ENCODE measurements around the gene KIRREL2. TPM values are rescaled to one million over a fixed set of nuclear protein-coding genes. Genes with fewer than 3 reads are reported as not detected.
A peak's percentile ranks its signal among the peaks of the same experiment; 100 is the strongest.
"Not testable (repeated sequence)": the region's sequence is repeated elsewhere in the genome, so short reads cannot be mapped to it uniquely, and the experiment has no call there.

KIRREL2 gene
- total RNA-seq, 1 donor from 2014 or later = not detected

DNA sequence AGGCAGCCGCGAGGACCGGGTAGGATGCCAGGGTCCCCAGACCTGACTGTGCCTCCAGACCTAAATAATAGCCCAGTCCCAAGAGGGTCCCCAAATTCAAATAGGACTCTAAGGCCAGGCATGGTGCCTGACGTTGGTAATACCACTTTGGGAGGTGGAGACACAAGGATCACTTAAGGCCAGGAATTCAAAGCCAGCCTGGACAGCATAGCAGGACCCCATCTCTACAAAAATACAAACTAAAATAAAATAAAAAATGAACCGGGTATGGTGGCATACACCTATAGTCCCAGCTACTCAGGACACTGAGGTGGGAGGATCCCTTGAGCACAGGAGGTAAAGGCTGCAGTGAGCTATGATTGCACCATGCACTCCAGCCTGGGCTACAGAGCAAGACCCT, 6.3 kb downstream of the KIRREL2 start:
- no peaks in the 10 kb centered on the region for H3K4me1 ChIP-seq
- no peaks in the 10 kb centered on the region for H3K36me3 ChIP-seq
- H3K9me3 ChIP-seq = no peaks in the 10 kb centered on the region
- H3K27ac ChIP-seq = no peak overlapping the region
- no peak overlapping the region for H3K4me3 ChIP-seq
- intact Hi-C loops (cut with DNase I) = no loop called here
- H3K27me3 ChIP-seq = no peaks in the 10 kb centered on the region
- DNase-seq (ENCODE audit: extremely low spot score in 2 of 2) = no peak
- no peak for TF ChIP-seq POLR2A (IDR thresholded peaks at IDR 0.05)
- TF ChIP-seq POLR2AphosphoS5 (IDR thresholded peaks at IDR 0.05; ENCODE audit: insufficient read depth in 1 of 2, low read depth in 1 of 2) = no peak
- TF ChIP-seq, protein P1, sequence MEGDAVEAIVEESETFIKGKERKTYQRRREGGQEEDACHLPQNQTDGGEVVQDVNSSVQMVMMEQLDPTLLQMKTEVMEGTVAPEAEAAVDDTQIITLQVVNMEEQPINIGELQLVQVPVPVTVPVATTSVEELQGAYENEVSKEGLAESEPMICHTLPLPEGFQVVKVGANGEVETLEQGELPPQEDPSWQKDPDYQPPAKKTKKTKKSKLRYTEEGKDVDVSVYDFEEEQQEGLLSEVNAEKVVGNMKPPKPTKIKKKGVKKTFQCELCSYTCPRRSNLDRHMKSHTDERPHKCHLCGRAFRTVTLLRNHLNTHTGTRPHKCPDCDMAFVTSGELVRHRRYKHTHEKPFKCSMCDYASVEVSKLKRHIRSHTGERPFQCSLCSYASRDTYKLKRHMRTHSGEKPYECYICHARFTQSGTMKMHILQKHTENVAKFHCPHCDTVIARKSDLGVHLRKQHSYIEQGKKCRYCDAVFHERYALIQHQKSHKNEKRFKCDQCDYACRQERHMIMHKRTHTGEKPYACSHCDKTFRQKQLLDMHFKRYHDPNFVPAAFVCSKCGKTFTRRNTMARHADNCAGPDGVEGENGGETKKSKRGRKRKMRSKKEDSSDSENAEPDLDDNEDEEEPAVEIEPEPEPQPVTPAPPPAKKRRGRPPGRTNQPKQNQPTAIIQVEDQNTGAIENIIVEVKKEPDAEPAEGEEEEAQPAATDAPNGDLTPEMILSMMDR (IDR thresholded peaks at IDR 0.05) = no peak

DNA sequence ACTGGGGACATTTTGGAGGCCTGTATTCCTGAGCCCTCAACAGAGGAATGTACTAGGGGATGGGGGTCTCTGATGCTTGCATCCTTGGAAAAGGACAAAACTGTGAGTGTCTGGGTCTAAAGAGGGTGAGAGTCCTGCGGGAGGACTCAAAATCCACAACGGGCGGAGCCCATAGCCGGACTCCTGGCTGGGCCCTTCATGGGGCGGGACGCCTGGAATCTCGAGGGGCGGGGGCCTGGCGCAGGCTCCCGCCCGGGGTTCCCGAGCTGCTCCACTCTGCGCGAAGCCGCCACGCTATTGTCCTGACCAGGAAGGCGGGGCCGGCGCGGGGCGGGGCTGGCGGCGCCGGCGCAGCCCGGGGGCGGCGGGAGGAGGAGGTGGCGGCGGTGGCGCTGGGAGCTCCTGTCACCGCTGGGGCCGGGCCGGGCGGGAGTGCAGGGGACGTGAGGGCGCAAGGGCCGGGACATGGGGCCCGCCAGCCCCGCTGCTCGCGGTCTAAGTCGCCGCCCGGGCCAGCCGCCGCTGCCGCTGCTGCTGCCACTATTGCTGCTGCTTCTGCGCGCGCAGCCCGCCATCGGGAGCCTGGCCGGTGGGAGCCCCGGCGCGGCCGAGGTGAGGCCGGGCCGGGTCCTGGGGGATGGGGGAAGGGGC, 11.6 kb downstream of the KIRREL2 start, which contains the start of gene APLP1:
TSS of gene APLP1 (plus strand) at position 403 of the 651 bp plus-strand sequence. CDS start at position 466, 63 bp downstream.
- peaks cover 18% of the 10 kb centered on the region for H3K4me1 ChIP-seq
- no peak for DNase-seq (ENCODE audit: extremely low spot score in 2 of 2)
- H3K36me3 ChIP-seq = no peaks in the 10 kb centered on the region
- intact Hi-C loops (cut with DNase I) = no loop called here
- H3K27me3 ChIP-seq = no peaks in the 10 kb centered on the region
- no peaks in the 10 kb centered on the region for H3K9me3 ChIP-seq
- peak within 1 kb of the TSS; percentile 43 to 64 for H3K4me3 ChIP-seq
- no peak within 1 kb of the TSS for H3K27ac ChIP-seq
- no peak for TF ChIP-seq POLR2AphosphoS5 (IDR thresholded peaks at IDR 0.05; ENCODE audit: insufficient read depth in 1 of 2, low read depth in 1 of 2)
- TF ChIP-seq, protein P1 (IDR thresholded peaks at IDR 0.05) = no peak
- TF ChIP-seq POLR2A (IDR thresholded peaks at IDR 0.05) = no peak

DNA sequence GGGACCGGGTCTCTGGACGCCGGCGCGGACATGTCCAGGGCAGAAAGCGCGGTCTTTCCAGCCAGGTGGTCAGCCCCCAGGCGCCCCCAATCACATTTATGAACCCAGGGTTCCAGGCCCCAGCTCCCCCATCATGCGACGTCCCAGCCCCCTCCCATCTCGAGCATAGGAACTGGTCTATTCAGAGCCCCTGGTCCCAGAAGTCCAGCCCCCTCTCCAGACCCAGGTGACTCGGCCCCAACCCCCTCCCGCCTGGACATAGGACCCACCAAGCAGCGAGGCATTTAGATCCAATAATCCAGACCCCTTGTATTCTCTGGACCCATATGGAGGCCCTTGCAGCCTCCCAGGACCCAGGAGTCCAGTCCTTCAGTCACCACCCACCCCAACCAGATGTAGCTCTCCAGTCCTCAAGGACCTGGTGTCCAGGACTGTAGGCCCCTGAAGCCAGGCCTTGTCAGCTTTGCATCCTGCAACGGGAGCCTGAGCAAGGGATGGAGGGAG, 12.2 kb downstream of the KIRREL2 start:
- Histone ChIP-seq H3K9me3 (no peaks in the 10 kb centered on the region), H3K27me3 (no peaks in the 10 kb centered on the region), H3K4me1 (peaks cover 18% of the 10 kb centered on the region), H3K27ac (no peak overlapping the region), H3K4me3 (peak overlapping the region; percentile 43 to 64), H3K36me3 (no peaks in the 10 kb centered on the region)
- DNase-seq (ENCODE audit: extremely low spot score in 2 of 2) = no peak
- TF ChIP-seq POLR2AphosphoS5 (IDR thresholded peaks at IDR 0.05; ENCODE audit: insufficient read depth in 1 of 2, low read depth in 1 of 2) (no peak), POLR2A (IDR thresholded peaks at IDR 0.05) (no peak)
- TF ChIP-seq, protein P1 (IDR thresholded peaks at IDR 0.05) = no peak
- intact Hi-C loops (cut with DNase I) = no loop called here

DNA sequence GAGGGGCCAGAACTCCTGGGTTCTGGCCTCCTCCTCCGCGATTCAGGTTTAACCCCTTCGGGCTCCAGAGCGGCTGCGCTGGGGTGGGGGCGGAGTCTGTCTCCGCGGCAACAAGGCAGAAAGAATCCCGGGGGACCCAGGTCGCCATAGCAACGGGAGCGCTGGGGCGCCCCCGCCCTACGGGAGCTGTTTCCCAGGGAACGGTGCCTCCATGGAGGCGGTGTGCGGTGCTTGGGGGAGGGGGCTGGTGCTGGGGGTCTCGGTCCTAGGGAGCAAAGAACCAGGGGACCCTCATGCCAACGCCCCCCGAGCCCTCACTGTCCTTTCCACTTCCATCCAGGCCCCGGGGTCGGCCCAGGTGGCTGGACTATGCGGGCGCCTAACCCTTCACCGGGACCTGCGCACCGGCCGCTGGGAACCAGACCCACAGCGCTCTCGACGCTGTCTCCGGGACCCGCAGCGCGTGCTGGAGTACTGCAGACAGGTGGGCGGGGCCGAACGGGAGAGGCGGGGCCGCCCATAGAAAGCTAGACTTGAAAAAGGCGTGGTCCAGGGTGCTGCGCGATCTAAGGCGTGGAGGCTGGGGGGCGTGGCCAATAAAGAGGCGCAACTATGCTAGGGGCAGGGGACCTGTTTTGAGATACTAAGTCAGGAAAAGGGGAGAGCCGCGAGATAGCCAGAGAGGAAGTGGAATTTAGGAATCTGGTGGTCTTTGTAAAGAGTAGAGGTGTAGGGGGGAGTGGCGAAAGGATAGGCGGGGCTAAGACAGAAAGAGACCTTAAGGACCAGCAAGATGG, 12.8 kb downstream of the KIRREL2 start:
- H3K36me3 ChIP-seq = no peaks in the 10 kb centered on the region
- no peaks in the 10 kb centered on the region for H3K27me3 ChIP-seq
- TF ChIP-seq POLR2AphosphoS5 (IDR thresholded peaks at IDR 0.05; ENCODE audit: insufficient read depth in 1 of 2, low read depth in 1 of 2) (no peak), POLR2A (IDR thresholded peaks at IDR 0.05) (no peak)
- TF ChIP-seq, protein P1 (IDR thresholded peaks at IDR 0.05) = no peak
- peaks cover 18% of the 10 kb centered on the region for H3K4me1 ChIP-seq
- intact Hi-C loops (cut with DNase I) = no loop called here
- DNase-seq (ENCODE audit: extremely low spot score in 2 of 2) = no peak
- H3K4me3 ChIP-seq = peak overlapping the region; percentile 43 to 64
- no peak overlapping the region for H3K27ac ChIP-seq
- H3K9me3 ChIP-seq = no peaks in the 10 kb centered on the region

DNA sequence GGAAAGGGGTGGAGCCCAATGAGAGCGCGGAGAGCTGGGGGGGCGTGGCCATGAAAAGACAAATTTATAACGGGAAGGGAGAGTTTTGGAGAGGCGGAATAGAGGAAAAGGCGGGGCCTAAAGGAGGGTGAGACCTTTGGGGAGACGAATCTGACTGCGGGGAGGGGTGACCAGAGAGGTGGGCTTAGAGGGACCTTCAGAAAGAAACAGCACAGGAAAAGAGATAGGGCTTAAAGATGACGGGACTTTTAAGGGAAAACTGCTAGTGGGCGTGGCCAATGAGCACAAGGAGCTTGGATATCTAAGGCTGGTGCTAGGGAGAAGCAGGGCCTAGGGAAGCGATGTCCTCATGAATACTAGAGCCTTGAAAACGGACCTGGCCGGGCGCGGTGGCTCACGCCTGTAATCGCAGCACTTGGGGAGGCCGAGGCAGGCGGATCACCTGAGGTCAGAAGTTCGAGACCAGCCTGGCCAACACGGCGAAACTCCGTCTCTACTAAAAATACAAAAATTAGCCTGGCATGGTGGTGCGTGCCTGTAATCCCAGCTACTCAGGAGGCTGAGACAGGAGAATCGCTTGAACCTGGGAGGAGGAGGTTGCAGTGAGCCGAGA, 13.5 kb downstream of the KIRREL2 start:
- H3K36me3 ChIP-seq; intact Hi-C loops (cut with DNase I); H3K27me3 ChIP-seq; H3K4me3 ChIP-seq; H3K9me3 ChIP-seq; DNase-seq (ENCODE audit: extremely low spot score in 2 of 2); H3K27ac ChIP-seq: not testable (repeated sequence)
- H3K4me1 ChIP-seq = peaks cover 18% of the 10 kb centered on the region

All from vagina (tissue), 2 donors.